Endometrium (tissue), 2 donors: ENCODE data around the gene MAPRE3.
"Not testable (repeated sequence)": the region's sequence is repeated elsewhere in the genome, so short reads cannot be mapped to it uniquely, and the experiment has no call there.

Experiments used
- FAIRE-seq: peaks from 2 replicates; lab custom pipeline; 2012; peaks lifted over from hg19 to GRCh38; lab: Jason Lieb, UNC
- donor health status: control.
- donor health status: control.

Gene MAPRE3

DNA sequence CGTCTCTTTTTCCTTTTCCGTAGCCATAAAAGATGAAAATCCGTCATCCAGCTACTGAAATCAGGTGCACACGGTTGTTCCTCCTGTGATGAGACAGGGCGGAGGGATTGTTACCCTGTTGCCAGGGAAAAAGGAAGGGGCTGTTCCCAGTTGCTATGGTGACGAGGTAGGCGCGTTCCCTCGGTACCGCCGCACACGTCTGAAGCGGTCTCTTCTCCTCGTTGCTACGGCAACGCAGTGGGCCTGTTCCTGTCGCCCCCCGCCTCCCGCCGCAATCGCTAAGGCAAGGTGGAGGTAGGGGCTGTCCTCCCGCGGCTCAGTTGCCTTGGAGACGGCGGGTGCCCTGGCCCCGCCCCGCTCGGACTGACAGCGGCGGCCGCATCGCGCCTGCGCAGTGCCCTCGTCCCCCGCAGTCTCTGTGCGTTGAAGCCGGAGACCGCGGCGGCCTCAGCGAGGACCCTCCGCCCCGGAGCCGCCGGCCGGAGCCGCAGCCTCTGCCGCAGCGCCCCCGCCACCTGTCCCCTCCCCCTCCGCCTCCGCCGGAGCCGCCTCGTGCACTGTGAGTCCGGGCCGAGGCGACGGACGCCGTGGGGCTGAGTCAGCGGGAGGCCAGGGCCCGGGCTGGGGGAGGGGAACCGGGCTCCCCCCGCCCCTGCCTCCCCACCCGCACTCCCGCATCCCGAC lies at the start of gene MAPRE3:
Gene MAPRE3, plus strand, starts transcription at position 394 of the 684 bp plus-strand sequence. CDS start 51,582 bp downstream, outside the sequence.
- no peak for FAIRE-seq

DNA sequence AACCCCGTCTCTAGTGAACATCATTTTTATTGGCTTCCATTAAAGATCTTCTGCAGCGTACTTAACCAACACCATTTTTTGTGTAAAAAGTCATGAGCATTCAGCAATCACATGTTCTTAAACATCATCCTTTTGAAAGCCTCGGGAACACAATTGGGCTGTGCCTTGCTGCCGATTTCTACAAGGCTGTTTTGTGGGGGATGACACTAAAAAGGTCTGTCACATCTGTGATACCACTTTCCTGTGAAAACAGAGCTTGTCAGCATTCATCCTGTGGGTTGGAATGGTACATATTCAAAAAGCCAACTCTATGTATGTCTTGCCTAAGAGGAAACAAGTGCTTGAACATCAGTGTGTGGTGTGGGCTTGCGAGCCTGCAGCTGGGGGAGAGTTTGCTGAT lies 49.1 kb upstream of the MAPRE3 start:
- no peak for FAIRE-seq

DNA sequence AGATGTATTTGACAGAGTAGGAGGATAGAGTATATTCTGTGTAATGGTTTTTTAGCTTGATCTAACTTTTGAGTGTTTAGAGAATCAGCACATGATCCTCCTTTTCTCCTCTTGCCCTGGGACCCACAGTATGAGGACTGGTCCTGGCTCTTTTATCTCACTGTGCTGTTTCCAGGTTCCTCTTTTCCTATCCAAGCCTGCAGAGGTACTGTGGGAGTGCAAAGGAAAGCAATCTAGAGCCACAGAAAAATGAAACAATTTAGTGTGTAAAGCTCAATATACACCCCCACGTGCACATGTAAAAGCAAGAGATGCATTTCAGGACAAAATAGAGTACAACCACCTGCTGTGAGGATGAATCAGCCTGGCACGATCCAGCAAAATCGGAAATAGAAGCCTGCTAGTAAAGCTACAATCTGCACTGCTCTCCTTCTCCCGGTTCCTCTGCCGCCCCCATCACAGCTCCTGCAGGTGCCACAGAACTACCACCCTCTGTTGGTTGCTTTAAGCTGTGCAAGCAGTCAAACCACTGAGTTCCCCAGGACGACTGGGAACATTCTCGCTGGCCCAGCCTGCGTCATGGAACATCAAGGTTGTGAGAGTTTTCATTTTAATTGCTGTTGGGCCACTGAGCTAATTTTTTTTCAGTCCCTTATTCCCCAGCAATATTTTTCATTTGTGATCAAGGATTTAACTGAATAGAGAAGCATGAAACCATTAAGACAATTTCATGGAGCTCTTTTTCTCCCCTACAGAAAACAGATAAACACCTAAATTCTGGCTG lies 47.8 kb upstream of the MAPRE3 start:
- FAIRE-seq: no peak

GRCh38 chr2:26923189-26923466 lies 47.3 kb upstream of the MAPRE3 start:
- FAIRE-seq: not testable (repeated sequence)

DNA sequence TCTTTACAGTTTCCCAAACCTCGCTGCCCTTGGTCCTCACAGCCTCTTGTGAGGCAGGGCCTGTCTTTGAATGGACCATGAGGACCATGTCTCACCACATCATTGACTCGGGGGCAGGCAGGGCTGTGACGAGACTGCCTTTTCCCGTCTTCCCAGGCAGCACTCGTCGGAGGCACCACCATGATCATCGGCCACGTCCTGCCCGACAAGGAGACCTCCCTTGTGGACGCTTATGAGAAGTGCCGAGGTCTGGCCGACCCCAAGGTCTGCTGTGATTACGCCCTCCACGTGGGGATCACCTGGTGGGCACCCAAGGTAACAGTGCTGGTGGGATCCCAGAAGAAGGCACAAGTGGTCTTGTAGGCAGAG lies 45.7 kb upstream of the MAPRE3 start:
- no peak for FAIRE-seq

GRCh38 chr2:26925100-26925791 lies 45.2 kb upstream of the MAPRE3 start:
- no peak for FAIRE-seq

DNA sequence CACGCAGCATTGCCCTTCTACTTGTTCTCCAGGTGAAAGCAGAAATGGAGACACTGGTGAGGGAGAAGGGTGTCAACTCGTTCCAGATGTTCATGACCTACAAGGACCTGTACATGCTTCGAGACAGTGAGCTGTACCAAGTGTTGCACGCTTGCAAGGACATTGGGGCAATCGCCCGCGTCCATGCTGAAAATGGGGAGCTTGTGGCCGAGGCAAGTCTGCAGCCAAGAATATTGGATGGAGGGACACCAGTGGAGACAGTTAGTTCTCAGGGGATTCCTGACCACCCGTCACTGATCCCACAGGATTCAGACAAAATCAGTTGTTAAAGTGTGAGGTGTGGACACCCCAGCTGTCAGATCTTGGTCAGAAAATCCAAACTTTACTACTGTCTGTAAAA lies 43.2 kb upstream of the MAPRE3 start:
- FAIRE-seq: no peak

DNA sequence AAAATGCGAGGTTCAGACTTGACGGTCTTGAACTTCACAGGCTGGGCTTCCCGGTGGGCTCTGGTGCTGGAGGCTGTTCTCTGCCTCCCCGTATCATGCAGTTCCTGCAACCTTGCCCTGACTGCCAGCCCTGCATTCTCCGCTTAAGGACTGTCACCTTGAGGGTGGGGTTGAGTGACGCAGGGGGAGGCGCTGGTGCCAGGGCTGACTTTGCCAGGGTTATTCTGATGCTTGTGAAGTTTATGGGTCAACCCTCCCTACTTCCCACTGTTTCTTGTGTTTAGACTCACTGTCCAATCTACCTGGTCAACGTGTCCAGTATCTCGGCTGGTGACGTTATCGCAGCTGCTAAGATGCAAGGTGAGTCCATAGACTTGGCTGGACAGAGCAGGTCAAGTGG lies 37.5 kb upstream of the MAPRE3 start:
- no peak for FAIRE-seq

DNA sequence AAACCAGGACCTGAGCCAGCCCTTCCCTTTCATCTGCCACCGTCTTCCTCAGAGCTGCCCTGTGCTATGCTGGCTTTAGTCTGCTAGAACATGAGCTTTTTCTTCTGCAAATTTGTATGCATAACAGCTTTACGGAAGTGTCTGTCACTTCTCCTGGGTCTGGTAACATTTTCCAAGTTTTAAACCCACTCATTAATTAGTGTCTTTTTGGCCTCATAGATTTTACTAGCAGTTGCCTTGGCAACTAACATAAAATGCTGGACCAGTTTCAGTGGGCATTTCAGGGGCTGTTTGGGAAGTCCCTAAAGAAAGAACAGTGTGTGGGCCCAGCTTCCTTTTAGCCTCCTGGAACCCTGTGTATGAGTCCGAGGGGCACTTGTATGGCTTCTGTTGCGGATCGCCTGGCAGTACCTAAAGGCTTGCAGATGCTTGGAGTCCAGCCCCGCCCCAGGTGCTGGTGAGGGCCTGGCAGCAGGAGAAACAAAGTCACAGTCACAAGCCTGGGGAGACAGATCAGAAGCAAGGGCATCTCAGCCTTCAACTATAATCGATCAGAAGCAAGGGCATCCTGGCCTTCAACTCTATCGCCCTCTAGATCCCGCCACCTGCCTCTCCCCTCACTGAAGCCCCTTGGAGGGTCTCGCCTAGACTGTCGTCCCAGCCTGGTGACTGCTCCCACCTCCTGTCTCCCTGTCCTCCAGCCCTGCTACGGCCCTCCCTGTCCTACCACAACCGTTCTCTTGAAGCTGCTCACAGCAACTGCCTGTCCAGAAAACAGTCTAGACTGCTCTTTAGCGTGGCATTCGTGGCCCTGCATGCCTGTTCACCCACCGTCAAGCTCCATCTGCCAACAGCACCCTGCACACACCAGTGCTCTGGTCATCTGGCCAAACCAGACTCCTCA lies 36.8 kb upstream of the MAPRE3 start:
- FAIRE-seq: no peak

- FAIRE-seq: no peak
Measured at GRCh38 chr2:26934335-26934724, 36.1 kb upstream of the MAPRE3 start.

- FAIRE-seq: no peak
Measured at GRCh38 chr2:26934985-26935384, 35.5 kb upstream of the MAPRE3 start.

- FAIRE-seq: no peak
Measured at GRCh38 chr2:26936855-26937254, 33.6 kb upstream of the MAPRE3 start.

GRCh38 chr2:26938399-26939118 lies 31.9 kb upstream of the MAPRE3 start:
- no peak for FAIRE-seq

DNA sequence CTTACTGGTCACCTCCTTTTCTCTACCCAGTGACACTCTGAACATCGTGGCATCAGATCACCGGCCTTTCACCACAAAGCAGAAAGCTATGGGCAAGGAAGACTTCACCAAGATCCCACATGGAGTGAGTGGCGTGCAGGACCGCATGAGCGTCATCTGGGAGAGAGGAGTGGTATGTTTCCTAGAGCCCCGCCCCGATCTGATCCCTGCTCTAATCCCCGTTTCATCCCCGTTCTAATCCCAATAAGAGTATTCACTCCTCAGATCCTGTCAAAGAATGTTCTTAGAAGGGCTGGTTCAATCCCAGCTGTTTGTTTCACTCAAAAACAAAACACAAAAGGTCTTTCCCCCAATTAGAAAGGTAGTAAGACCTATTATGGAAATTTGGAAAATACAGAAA lies 30.4 kb upstream of the MAPRE3 start:
- no peak for FAIRE-seq

- FAIRE-seq: no peak
Measured at GRCh38 chr2:26941486-26941885, 29.0 kb upstream of the MAPRE3 start.

DNA sequence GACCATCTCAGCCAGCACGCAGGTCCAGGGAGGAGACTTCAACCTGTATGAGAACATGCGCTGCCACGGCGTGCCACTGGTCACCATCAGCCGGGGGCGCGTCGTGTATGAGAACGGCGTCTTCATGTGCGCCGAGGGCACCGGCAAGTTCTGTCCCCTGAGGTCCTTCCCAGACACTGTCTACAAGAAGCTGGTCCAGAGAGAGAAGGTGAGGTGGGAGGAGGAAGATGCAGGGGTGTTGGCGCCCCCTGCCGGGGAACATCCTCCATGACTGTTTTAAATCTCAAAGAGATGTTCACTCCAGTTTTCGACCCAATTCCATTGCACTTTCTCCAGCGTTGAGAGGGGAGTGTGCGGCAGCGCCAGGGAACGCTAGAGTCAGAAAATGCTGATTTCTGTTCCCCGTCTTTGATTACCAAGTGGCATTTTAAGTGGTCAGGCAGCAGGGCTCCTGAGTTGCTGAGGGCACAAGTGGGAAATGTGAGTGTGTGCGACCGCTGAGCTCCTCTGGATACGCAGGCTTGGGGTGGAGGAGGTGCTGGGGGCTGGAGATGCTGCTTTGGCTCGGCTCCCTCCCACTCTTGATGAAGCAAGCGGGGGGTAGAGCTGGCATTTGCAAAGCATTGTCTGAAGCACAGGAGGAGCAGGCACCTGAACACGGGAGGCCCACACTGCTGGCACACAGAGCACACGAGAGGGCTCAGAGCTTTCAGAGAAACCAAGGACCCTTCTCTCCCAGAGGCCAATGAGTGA lies 27.7 kb upstream of the MAPRE3 start:
- FAIRE-seq: no peak

GRCh38 chr2:26945991-26946750 lies 24.3 kb upstream of the MAPRE3 start:
- no peak for FAIRE-seq

- FAIRE-seq: no peak
Measured at GRCh38 chr2:26946841-26947784, 23.3 kb upstream of the MAPRE3 start.

GRCh38 chr2:26948800-26949199 lies 21.6 kb upstream of the MAPRE3 start:
- no peak for FAIRE-seq
